ENCODE measurements around the gene ZNF536. TPM values are rescaled to one million over a fixed set of nuclear protein-coding genes. Genes with fewer than 3 reads are reported as not detected.
"Not testable (repeated sequence)": the region's sequence is repeated elsewhere in the genome, so short reads cannot be mapped to it uniquely, and the experiment has no call there.

The ZNF536 gene
- total RNA-seq, 2 donors from 2014 or later = 0.29 to 0.56 TPM

GRCh38 chr19:30467239-30467638 is 95.1 kb downstream of the ZNF536 start:
- H3K9me3 Mint-ChIP-seq = peaks cover 0 to 5% of the 10 kb centered on the region in 2 donors
- H3K4me1 Mint-ChIP-seq (ENCODE audit: low read depth) = no peaks in the 10 kb centered on the region
- no peak for ATAC-seq (replicated peaks in 1 of 2)
- no peak for DNase-seq
- H3K36me3 Mint-ChIP-seq (ENCODE audit: insufficient read depth in 2 of 2) = no peaks in the 10 kb centered on the region
- no peaks in the 10 kb centered on the region for H3K27me3 Mint-ChIP-seq (ENCODE audit: low read depth)
- H3K4me3 Mint-ChIP-seq = no peak overlapping the region
- no peak overlapping the region for H3K27ac Mint-ChIP-seq

GRCh38 chr19:30469774-30470173 is 97.6 kb downstream of the ZNF536 start:
- no peak for DNase-seq
- ATAC-seq (replicated peaks in 1 of 2) = no peak
- no peak overlapping the region for H3K27ac Mint-ChIP-seq
- peaks cover 0 to 2% of the 10 kb centered on the region in 2 donors for H3K36me3 Mint-ChIP-seq (ENCODE audit: insufficient read depth in 2 of 2)
- peaks cover 7 to 8% of the 10 kb centered on the region in 2 donors for H3K9me3 Mint-ChIP-seq
- H3K4me1 Mint-ChIP-seq (ENCODE audit: low read depth) = no peaks in the 10 kb centered on the region
- no peak overlapping the region for H3K4me3 Mint-ChIP-seq
- no peaks in the 10 kb centered on the region for H3K27me3 Mint-ChIP-seq (ENCODE audit: low read depth)

GRCh38 chr19:30471441-30471840 is 99.3 kb downstream of the ZNF536 start:
- DNase-seq = no peak
- H3K27ac Mint-ChIP-seq = no peak overlapping the region
- H3K4me3 Mint-ChIP-seq = no peak overlapping the region
- H3K27me3 Mint-ChIP-seq (ENCODE audit: low read depth) = no peaks in the 10 kb centered on the region
- H3K36me3 Mint-ChIP-seq (ENCODE audit: insufficient read depth in 2 of 2) = peaks cover 0 to 2% of the 10 kb centered on the region in 2 donors
- no peaks in the 10 kb centered on the region for H3K4me1 Mint-ChIP-seq (ENCODE audit: low read depth)
- no peak for ATAC-seq (replicated peaks in 1 of 2)
- peaks cover 6 to 8% of the 10 kb centered on the region in 2 donors for H3K9me3 Mint-ChIP-seq

- Mint-ChIP-seq H3K4me3 (no peak overlapping the region), H3K9me3 (peaks cover 3 to 8% of the 10 kb centered on the region in 2 donors), H3K36me3 (ENCODE audit: insufficient read depth in 2 of 2) (peaks cover 0 to 2% of the 10 kb centered on the region in 2 donors), H3K27ac (no peak overlapping the region), H3K4me1 (ENCODE audit: low read depth) (no peaks in the 10 kb centered on the region), H3K27me3 (ENCODE audit: low read depth) (no peaks in the 10 kb centered on the region)
- ATAC-seq (replicated peaks in 1 of 2) (no peak), DNase-seq (no peak)
Observed at GRCh38 chr19:30473334-30473867, 101.2 kb downstream of the ZNF536 start.

GRCh38 chr19:30476997-30477396 is 104.8 kb downstream of the ZNF536 start:
- H3K4me3 Mint-ChIP-seq = no peak overlapping the region
- H3K27me3 Mint-ChIP-seq (ENCODE audit: low read depth) = no peaks in the 10 kb centered on the region
- peaks cover 4 to 11% of the 10 kb centered on the region in 2 donors for H3K9me3 Mint-ChIP-seq
- H3K4me1 Mint-ChIP-seq (ENCODE audit: low read depth) = no peaks in the 10 kb centered on the region
- H3K27ac Mint-ChIP-seq = no peak overlapping the region
- ATAC-seq (replicated peaks in 1 of 2) = no peak
- H3K36me3 Mint-ChIP-seq (ENCODE audit: insufficient read depth in 2 of 2) = peaks cover 0 to 2% of the 10 kb centered on the region in 2 donors
- DNase-seq = no peak

GRCh38 chr19:30479231-30479630 is 107.0 kb downstream of the ZNF536 start:
- no peak for ATAC-seq (replicated peaks in 1 of 2)
- Mint-ChIP-seq H3K4me1 (ENCODE audit: low read depth) (no peaks in the 10 kb centered on the region), H3K4me3 (no peak overlapping the region), H3K9me3 (peaks cover 1 to 6% of the 10 kb centered on the region in 2 donors), H3K27me3 (ENCODE audit: low read depth) (peaks cover 6% of the 10 kb centered on the region), H3K27ac (no peak overlapping the region), H3K36me3 (ENCODE audit: insufficient read depth in 2 of 2) (no peaks in the 10 kb centered on the region)
- DNase-seq = no peak

GRCh38 chr19:30480097-30480496 is 107.9 kb downstream of the ZNF536 start:
- Mint-ChIP-seq H3K4me1 (ENCODE audit: low read depth) (no peaks in the 10 kb centered on the region), H3K9me3 (peaks cover 1 to 6% of the 10 kb centered on the region in 2 donors), H3K27ac (no peak overlapping the region), H3K36me3 (ENCODE audit: insufficient read depth in 2 of 2) (no peaks in the 10 kb centered on the region), H3K27me3 (ENCODE audit: low read depth) (peaks cover 6% of the 10 kb centered on the region), H3K4me3 (no peak overlapping the region)
- no peak for DNase-seq
- no peak for ATAC-seq (replicated peaks in 1 of 2)

- Mint-ChIP-seq H3K36me3 (ENCODE audit: insufficient read depth in 2 of 2) (no peaks in the 10 kb centered on the region), H3K4me3 (no peak overlapping the region), H3K27me3 (ENCODE audit: low read depth) (peaks cover 6% of the 10 kb centered on the region), H3K9me3 (peaks cover 1 to 6% of the 10 kb centered on the region in 2 donors), H3K27ac (no peak overlapping the region), H3K4me1 (ENCODE audit: low read depth) (no peaks in the 10 kb centered on the region)
- ATAC-seq (replicated peaks in 1 of 2) (no peak), DNase-seq (no peak)
Observed at GRCh38 chr19:30481063-30481462, 108.9 kb downstream of the ZNF536 start.

GRCh38 chr19:30481823-30482222 is 109.6 kb downstream of the ZNF536 start:
- ATAC-seq (replicated peaks in 1 of 2) = no peak
- Mint-ChIP-seq H3K27me3 (ENCODE audit: low read depth) (peaks cover 6% of the 10 kb centered on the region), H3K4me3 (no peak overlapping the region), H3K36me3 (ENCODE audit: insufficient read depth in 2 of 2) (no peaks in the 10 kb centered on the region), H3K27ac (no peak overlapping the region), H3K9me3 (peaks cover 1 to 6% of the 10 kb centered on the region in 2 donors), H3K4me1 (ENCODE audit: low read depth) (no peaks in the 10 kb centered on the region)
- DNase-seq = no peak

GRCh38 chr19:30482956-30483355 is 110.8 kb downstream of the ZNF536 start:
- ATAC-seq (replicated peaks in 1 of 2) = no peak
- H3K27ac Mint-ChIP-seq = no peak overlapping the region
- H3K4me3 Mint-ChIP-seq = no peak overlapping the region
- H3K9me3 Mint-ChIP-seq = peaks cover 1 to 6% of the 10 kb centered on the region in 2 donors
- no peaks in the 10 kb centered on the region for H3K36me3 Mint-ChIP-seq (ENCODE audit: insufficient read depth in 2 of 2)
- DNase-seq = no peak
- H3K4me1 Mint-ChIP-seq (ENCODE audit: low read depth) = no peaks in the 10 kb centered on the region
- peaks cover 6% of the 10 kb centered on the region for H3K27me3 Mint-ChIP-seq (ENCODE audit: low read depth)

GRCh38 chr19:30486250-30486649 is 114.1 kb downstream of the ZNF536 start:
- not testable (repeated sequence) for H3K36me3 Mint-ChIP-seq (ENCODE audit: insufficient read depth in 2 of 2); ATAC-seq (replicated peaks in 1 of 2); H3K27me3 Mint-ChIP-seq (ENCODE audit: low read depth); H3K4me3 Mint-ChIP-seq; H3K27ac Mint-ChIP-seq; H3K4me1 Mint-ChIP-seq (ENCODE audit: low read depth); H3K9me3 Mint-ChIP-seq; DNase-seq

- Mint-ChIP-seq H3K27me3 (ENCODE audit: low read depth) (peaks cover 13% of the 10 kb centered on the region), H3K4me3 (no peak overlapping the region), H3K4me1 (ENCODE audit: low read depth) (no peaks in the 10 kb centered on the region), H3K36me3 (ENCODE audit: insufficient read depth in 2 of 2) (no peaks in the 10 kb centered on the region), H3K27ac (no peak overlapping the region), H3K9me3 (peaks cover 0 to 2% of the 10 kb centered on the region in 2 donors)
- DNase-seq = no peak
- no peak for ATAC-seq (replicated peaks in 1 of 2)
Observed at GRCh38 chr19:30487178-30487577, 115.0 kb downstream of the ZNF536 start.

- no peak overlapping the region for H3K27ac Mint-ChIP-seq
- H3K4me3 Mint-ChIP-seq = no peak overlapping the region
- peaks cover 13% of the 10 kb centered on the region for H3K27me3 Mint-ChIP-seq (ENCODE audit: low read depth)
- no peaks in the 10 kb centered on the region for H3K4me1 Mint-ChIP-seq (ENCODE audit: low read depth)
- no peak for DNase-seq
- H3K9me3 Mint-ChIP-seq = no peaks in the 10 kb centered on the region
- H3K36me3 Mint-ChIP-seq (ENCODE audit: insufficient read depth in 2 of 2) = no peaks in the 10 kb centered on the region
- ATAC-seq (replicated peaks in 1 of 2) = no peak
Observed at GRCh38 chr19:30488191-30488590, 116.0 kb downstream of the ZNF536 start.

GRCh38 chr19:30490760-30491159 is 118.6 kb downstream of the ZNF536 start:
- Mint-ChIP-seq H3K27me3 (ENCODE audit: low read depth) (peaks cover 6% of the 10 kb centered on the region), H3K4me1 (ENCODE audit: low read depth) (no peaks in the 10 kb centered on the region), H3K9me3 (no peaks in the 10 kb centered on the region), H3K36me3 (ENCODE audit: insufficient read depth in 2 of 2) (no peaks in the 10 kb centered on the region), H3K4me3 (no peak overlapping the region), H3K27ac (no peak overlapping the region)
- DNase-seq (no peak), ATAC-seq (replicated peaks in 1 of 2) (no peak)
